GM12878 (cell line): Measurements from ENCODE around the gene RAF1. TPM values are rescaled to one million over a fixed set of nuclear protein-coding genes. Genes with fewer than 3 reads are reported as not detected.

Experiments
- ATAC-seq: fragments of 200-7000 bp; cut with Tn5 transposase; 3 replicates; pipeline ENCODE4 v1.9.1; 2020; ENCODE audit warnings: mild to moderate bottlenecking, moderate library complexity
- BruUV-seq: library from RNA; stranded (reverse); fragments of 400-500 nt; replicated peaks from 2 replicates; lab custom pipeline; 2021; lab: Mats Ljungman, UMichigan
- CTCF ChIA-PET: fragments of 300-600 bp; sonication (Branson Sonifier 250); formaldehyde crosslinking; extraction: SDS; loops from one replicate; lab custom pipeline; 2021; ENCODE audit warnings: inconsistent platforms; lab: Yijun Ruan, JAX
- POLR2A ChIA-PET: fragments of 350-600 bp; formaldehyde crosslinking; extraction: SDS; loops from one replicate; lab custom pipeline; 2021; ENCODE audit warnings: inconsistent platforms; lab: Charles Lee
- RAD21 ChIA-PET: fragments of 300-600 bp; sonication (Branson Sonifier 250); formaldehyde crosslinking; loops from one replicate; lab custom pipeline; 2023; ENCODE audit warnings: antibody characterized with exemption; ENCODE audit not compliant: unreplicated experiment; lab: Charles Lee
- SMC1A ChIA-PET: fragments of 300-600 bp; sonication (Branson Sonifier 250); formaldehyde crosslinking; loops from one replicate; lab custom pipeline; 2023; ENCODE audit not compliant: unreplicated experiment, uncharacterized antibody; lab: Charles Lee
- DNase-seq: peaks from one replicate; pipeline ENCODE4 v3.0.0-alpha.2; 2011; ENCODE audit warnings: low read depth, low spot score
- FAIRE-seq: peaks from 3 replicates; lab custom pipeline; 2011; peaks lifted over from hg19 to GRCh38; lab: Jason Lieb, UNC
- H2AFZ ChIP-seq: 2 replicates; pipeline ENCODE4 v1.6.0; 2011; ENCODE audit warnings: low read depth, low read length, control low read depth; ENCODE audit not compliant: control insufficient read depth
- H3K27ac ChIP-seq: 2 replicates; pipeline ENCODE4 v1.5.1; 2011; ENCODE audit warnings: control low read depth; ENCODE audit not compliant: control insufficient read depth, insufficient read depth
- H3K27me3 ChIP-seq, 2 experiments: replicated peaks in 1 of 2; 2 replicates each; pipeline versions ENCODE4 v1.6.0 to v1.6.1; 2011; ENCODE audit warnings: low read length in 1 of 2; ENCODE audit not compliant: control insufficient read depth in 2 of 2, insufficient read depth in 2 of 2
- H3K36me3 ChIP-seq, 2 experiments: 2 replicates each; pipeline ENCODE4 v1.5.1; 2011; ENCODE audit warnings: low read length in 1 of 2; ENCODE audit not compliant: control insufficient read depth in 2 of 2, insufficient read depth in 2 of 2
- H3K4me1 ChIP-seq: 2 replicates; pipeline ENCODE4 v1.6.1; 2011; ENCODE audit warnings: mild to moderate bottlenecking, low read length, moderate library complexity, mixed read lengths; ENCODE audit not compliant: control insufficient read depth, insufficient read depth
- H3K4me2 ChIP-seq: 2 replicates; pipeline ENCODE4 v1.6.0; 2011; ENCODE audit warnings: control low read depth; ENCODE audit not compliant: control insufficient read depth, insufficient read depth
- H3K4me3 ChIP-seq: fragments of 200-600 bp; sonication (generic); 2 replicates; pipeline ENCODE4 v1.5.1; 2016
- H3K79me2 ChIP-seq: 2 replicates; pipeline ENCODE4 v1.6.0; 2011; ENCODE audit warnings: low read length; ENCODE audit not compliant: control insufficient read depth, insufficient read depth
- H3K9ac ChIP-seq: 2 replicates; pipeline ENCODE4 v1.8.0; 2011; ENCODE audit warnings: low read length, control low read depth, mixed read lengths; ENCODE audit not compliant: control insufficient read depth, insufficient read depth
- H3K9me3 ChIP-seq: replicated peaks from 3 replicates; pipeline ENCODE4 v1.5.1; 2011; ENCODE audit warnings: mild to moderate bottlenecking, low read length; ENCODE audit not compliant: control insufficient read depth, insufficient read depth
- H4K20me1 ChIP-seq: 2 replicates; pipeline ENCODE4 v1.6.0; 2011; ENCODE audit not compliant: control insufficient read depth, insufficient read depth
- ASH2L ChIP-seq: fragments of 300-600, 200-600 bp; sonication (generic); IDR thresholded peaks from 2 replicates; pipeline ENCODE4 v1.6.1; 2017; ENCODE audit warnings: low read depth, mild to moderate bottlenecking, borderline replicate concordance
- ATF2 ChIP-seq: IDR thresholded peaks from 2 replicates; pipeline ENCODE4 v1.6.1; 2012; ENCODE audit warnings: low read length, inconsistent platforms
- CBX3 ChIP-seq: fragments of 200-600 bp; sonication (generic); IDR thresholded peaks from 2 replicates; pipeline ENCODE4 v1.6.1; 2016; ENCODE audit warnings: low read depth, borderline replicate concordance
- CEBPB ChIP-seq, 2 experiments: fragments of 150-350 bp in 1 of 2; IDR thresholded peaks; 2 replicates each; pipeline ENCODE4 v1.6.1; 2012 to 2014; ENCODE audit warnings: low read depth in 2 of 2, low read length in 2 of 2, borderline replicate concordance in 1 of 2, inconsistent platforms in 1 of 2
- DPF2 ChIP-seq: fragments of 450-650 bp; IDR thresholded peaks from 2 replicates; pipeline ENCODE4 v1.6.1; 2017; ENCODE audit warnings: mild to moderate bottlenecking
- FOS ChIP-seq: IDR thresholded peaks from 3 replicates; pipeline ENCODE4 v1.6.1; 2011; ENCODE audit warnings: borderline replicate concordance; ENCODE audit not compliant: insufficient read length; ENCODE audit errors: extremely low read depth
- KAT2A ChIP-seq: conservative IDR thresholded peaks from 2 replicates; pipeline ENCODE4 v1.6.1; 2011; ENCODE audit warnings: low read depth, low read length; ENCODE audit not compliant: control insufficient read depth
- SMAD5 ChIP-seq: IDR thresholded peaks from 2 replicates; pipeline ENCODE4 v1.6.1; 2016; ENCODE audit warnings: antibody characterized with exemption, low read depth
- SP1 ChIP-seq: IDR thresholded peaks from one replicate; pipeline ENCODE4 v1.6.1; 2011; ENCODE audit warnings: low read depth, low read length
- STAT1 ChIP-seq: fragments of 450-650 bp; conservative IDR thresholded peaks from 2 replicates; pipeline ENCODE4 v1.6.1; 2014; ENCODE audit warnings: antibody characterized with exemption, mild to moderate bottlenecking
- SUPT20H ChIP-seq: IDR thresholded peaks from 2 replicates; pipeline ENCODE4 v1.6.1; 2011; ENCODE audit warnings: low read depth, mild to moderate bottlenecking, low read length, moderate library complexity, borderline replicate concordance; ENCODE audit not compliant: control insufficient read depth
- TAF1 ChIP-seq: IDR thresholded peaks from 2 replicates; pipeline ENCODE4 v1.6.1; 2011; ENCODE audit warnings: mild to moderate bottlenecking, low read depth, low read length, borderline replicate concordance
- USF2 ChIP-seq: IDR thresholded peaks from 2 replicates; pipeline ENCODE4 v1.6.1; 2011; ENCODE audit warnings: low read depth, low read length, improper control_type of control experiment, borderline replicate concordance
- ZBTB11 ChIP-seq: fragments of 450-650 bp; formaldehyde crosslinking; IDR thresholded peaks from 2 replicates; pipeline ENCODE4 v1.5.0; 2022; ENCODE audit warnings: mild to moderate bottlenecking, missing genetic modification characterization
- ZBTB40 ChIP-seq: fragments of 450-650 bp; IDR thresholded peaks from 2 replicates; pipeline ENCODE4 v1.6.1; 2016; ENCODE audit warnings: mild to moderate bottlenecking, moderate library complexity, borderline replicate concordance
- WGBS: methylation state at CpG from one replicate; pipeline ENCODE4 v1.1.6; 2016; ENCODE audit warnings: low lambda C conversion rate; ENCODE audit not compliant: insufficient replicate concordance, insufficient coverage; ENCODE audit errors: missing lambda C conversion rate; 5-methylcytosine and 5-hydroxymethylcytosine counted together
- in situ Hi-C: fragments of 300-500 bp; cut with MboI; formaldehyde crosslinking; loops from 9 replicates; pipeline ENCODE4 v1.14.3; 2018; ENCODE audit warnings: mixed read lengths
- intact Hi-C: fragments of 100-400 bp; cut with micrococcal nuclease; formaldehyde crosslinking; loops from one replicate; pipeline ENCODE4 v1.14.2; 2022; ENCODE audit not compliant: unreplicated experiment
- polyA plus RNA-seq, 11 experiments: library from polyadenylated mRNA; depleted of rRNA in 4 of 11; unstranded in 6 of 11; stranded (reverse) in 5 of 11; fragments of >200 nt; fragmentation: Nextera tagmentation in 4 of 11; fragmentation: Illumina TruSeq in 1 of 11; extraction: Ambion mirVana in 4 of 11; extraction: Trizol in 1 of 11; gene quantifications; 1 replicate in 1 of 11; 2 replicates in 10 of 11; pipeline versions ENCODE4 v1.2.1 to v1.2.3, GENCODE V29; 2011 to 2016; ENCODE audit warnings: inconsistent platforms in 2 of 11, missing spikeins in 2 of 11, low read depth in 1 of 11
- total RNA-seq, 4 experiments: library from RNA; depleted of rRNA in 3 of 4; stranded (reverse); fragments of >200 nt in 3 of 4; fragmentation: Illumina TruSeq in 1 of 4; extraction: Trizol in 1 of 4; gene quantifications; 2 replicates each; pipeline versions ENCODE4 v1.2.1 to v1.2.3, GENCODE V29; 2013 to 2021

The RAF1 gene
- total and polyA plus RNA-seq, 10 of the 15 experiments (the other 5 are each of a cell fraction or from before 2014, with no cell fraction given), result 20.4 to 151 (median 77.8) TPM

- no peaks in the 10 kb centered on the region for H3K4me1 ChIP-seq
- H3K36me3 ChIP-seq, result no peaks in the 10 kb centered on the region
- H3K79me2 ChIP-seq, result no peaks in the 10 kb centered on the region
- ChIA-PET RAD21 (no interaction called here), SMC1A (no interaction called here), CTCF (no interaction called here), POLR2A (no interaction called here)
- WGBS, result 71% methylated on average over 3 of the region's 3 CpGs
- in situ Hi-C loops, result no loop called here
- no peak overlapping the region for H3K4me2 ChIP-seq
- no peaks in the 10 kb centered on the region for H3K27me3 ChIP-seq
- H2AFZ ChIP-seq, result no peak overlapping the region
- H3K4me3 ChIP-seq, result no peak overlapping the region
- no peak overlapping the region for H3K9ac ChIP-seq
- ATAC-seq (no peak), FAIRE-seq (no peak), DNase-seq (no peak)
- no peak overlapping the region for H3K27ac ChIP-seq
- intact Hi-C loops, result no loop called here
- H4K20me1 ChIP-seq, result no peaks in the 10 kb centered on the region
- no TSS peak for BruUV-seq
- H3K9me3 ChIP-seq, result no peaks in the 10 kb centered on the region
- TF ChIP-seq ATF2 (no peak), TAF1 (no peak), SMAD5 (no peak), KAT2A (no peak), ZBTB40 (no peak), CEBPB (IDR thresholded peaks at IDR 0.05; ENCODE audit: borderline replicate concordance in 1 of 2, low read depth in 2 of 2, low read length in 2 of 2) (no peak), ZBTB11 (CRISPR knock-in tag) (no peak), USF2 (no peak), DPF2 (no peak), FOS (no peak), SP1 (no peak), STAT1 (no peak), ASH2L (no peak), CBX3 (no peak), SUPT20H (no peak)
Measured at GRCh38 chr3:12671120-12671450, 7.2 kb upstream of the RAF1 start.
